HEK293 (cell line): Measurements from ENCODE around the gene TIGAR.

Source experiments
- CTCF ChIA-PET: fragments of 350-600 bp; formaldehyde crosslinking; extraction: SDS; loops from one replicate; lab custom pipeline; 2021; ENCODE audit warnings: antibody characterized with exemption; lab: Yijun Ruan, JAX
- POLR2A ChIA-PET: fragments of 300-600 bp; formaldehyde crosslinking; extraction: SDS; loops from one replicate; lab custom pipeline; 2020; ENCODE audit warnings: antibody characterized with exemption, inconsistent platforms; lab: Yijun Ruan, JAX
- H3K27ac ChIP-seq: fragments of 200-500 bp; sonication (Bioruptor generic); 2 replicates; pipeline ENCODE4 v1.5.1; 2014; ENCODE audit warnings: low read depth, low read length, control low read depth, inconsistent platforms; ENCODE audit errors: extremely low read depth
- H3K36me3 ChIP-seq, 2 experiments: fragments of 200-500 bp in 1 of 2; sonication (Bioruptor generic) in 1 of 2; 1 replicate in 1 of 2; 2 replicates in 1 of 2; pipeline ENCODE4 v1.5.1; 2014 to 2017; ENCODE audit warnings: inconsistent platforms in 2 of 2, low read length in 2 of 2; ENCODE audit not compliant: control insufficient read depth in 2 of 2, insufficient read depth in 1 of 2
- H3K4me1 ChIP-seq: fragments of 200-500 bp; sonication (Bioruptor generic); 2 replicates; pipeline ENCODE4 v1.5.1; 2014; ENCODE audit warnings: mild to moderate bottlenecking, low read length, inconsistent platforms; ENCODE audit not compliant: control insufficient read depth, insufficient read depth
- H3K4me3 ChIP-seq: 2 replicates; pipeline ENCODE4 v1.5.1; 2011; ENCODE audit warnings: low read depth, mild to moderate bottlenecking, control low read depth, low read length, moderate library complexity
- H3K9me3 ChIP-seq: fragments of 200-500 bp; sonication (Bioruptor generic); 2 replicates; pipeline ENCODE4 v1.5.1; 2014; ENCODE audit warnings: low read depth, low read length, inconsistent platforms; ENCODE audit not compliant: control insufficient read depth, insufficient read depth
- GLIS2 ChIP-seq: fragments of 450-650 bp; formaldehyde crosslinking; IDR thresholded peaks from 2 replicates; pipeline ENCODE4 v1.5.1; 2016; ENCODE audit warnings: missing biosample characterization, missing genetic modification characterization
- ZBTB17 ChIP-seq: fragments of 450-650 bp; formaldehyde crosslinking; IDR thresholded peaks from 2 replicates; pipeline ENCODE4 v1.5.1; 2016; ENCODE audit warnings: missing biosample characterization, missing genetic modification characterization
- ZFP37 ChIP-seq: fragments of 450-650 bp; formaldehyde crosslinking; IDR thresholded peaks from 2 replicates; pipeline ENCODE4 v1.5.1; 2016; ENCODE audit warnings: missing biosample characterization, missing genetic modification characterization
- ZNF10 ChIP-seq: fragments of 450-650 bp; formaldehyde crosslinking; IDR thresholded peaks from 2 replicates; pipeline ENCODE4 v1.5.1; 2017; ENCODE audit warnings: missing biosample characterization, missing genetic modification characterization
- ZNF157 ChIP-seq: fragments of 450-650 bp; formaldehyde crosslinking; IDR thresholded peaks from 2 replicates; pipeline ENCODE4 v1.5.1; 2016; ENCODE audit warnings: missing biosample characterization, missing genetic modification characterization
- ZNF211 ChIP-seq: fragments of 450-650 bp; formaldehyde crosslinking; IDR thresholded peaks from 2 replicates; pipeline ENCODE4 v1.5.1; 2016; ENCODE audit warnings: low read depth, missing biosample characterization, missing genetic modification characterization
- ZNF214 ChIP-seq: fragments of 450-650 bp; formaldehyde crosslinking; IDR thresholded peaks from 2 replicates; pipeline ENCODE4 v1.5.1; 2017; ENCODE audit warnings: missing biosample characterization, mild to moderate bottlenecking, missing genetic modification characterization, borderline replicate concordance
- ZNF311 ChIP-seq: fragments of 450-650 bp; formaldehyde crosslinking; IDR thresholded peaks from 2 replicates; pipeline ENCODE4 v1.5.1; 2017; ENCODE audit warnings: missing biosample characterization, missing genetic modification characterization, borderline replicate concordance
- ZNF335 ChIP-seq: fragments of 450-650 bp; formaldehyde crosslinking; conservative IDR thresholded peaks from 2 replicates; pipeline ENCODE4 v1.5.1; 2016; ENCODE audit warnings: missing biosample characterization, missing genetic modification characterization
- ZNF341 ChIP-seq: fragments of 450-650 bp; formaldehyde crosslinking; IDR thresholded peaks from 2 replicates; pipeline ENCODE4; 2016; ENCODE audit warnings: low read depth, missing biosample characterization, missing genetic modification characterization
- ZNF549 ChIP-seq: fragments of 450-650 bp; IDR thresholded peaks from 2 replicates; pipeline ENCODE4 v1.5.1; 2018; ENCODE audit warnings: missing biosample characterization, missing genetic modification characterization, mild to moderate bottlenecking, inconsistent platforms, moderate library complexity
- ZNF664 ChIP-seq: fragments of 450-650 bp; formaldehyde crosslinking; IDR thresholded peaks from 2 replicates; pipeline ENCODE4 v1.5.1; 2016; ENCODE audit warnings: missing biosample characterization, missing genetic modification characterization
- TF ChIP-seq, protein P1 (sequence below): fragments of 450-650 bp; formaldehyde crosslinking; IDR thresholded peaks from 2 replicates; pipeline ENCODE4 v1.5.1; 2016; ENCODE audit warnings: missing biosample characterization, missing genetic modification characterization
- TF ChIP-seq, protein P2 (sequence below): fragments of 450-650 bp; formaldehyde crosslinking; IDR thresholded peaks from 2 replicates; pipeline ENCODE4 v1.5.1; 2016; ENCODE audit warnings: missing biosample characterization, missing genetic modification characterization
- TF ChIP-seq, protein P3 (sequence below): fragments of 450-650 bp; formaldehyde crosslinking; IDR thresholded peaks from 2 replicates; pipeline ENCODE4 v1.5.1; 2017; ENCODE audit warnings: missing biosample characterization, missing genetic modification characterization
- TF ChIP-seq, protein P4 (sequence below): IDR thresholded peaks from 2 replicates; pipeline ENCODE4 v1.6.1; 2011; ENCODE audit warnings: mild to moderate bottlenecking, low read depth, low read length, borderline replicate concordance
- TF ChIP-seq, protein P5 (sequence below): fragments of 450-650 bp; formaldehyde crosslinking; IDR thresholded peaks from 2 replicates; pipeline ENCODE4 v1.5.1; 2016; ENCODE audit warnings: missing biosample characterization, missing genetic modification characterization, low read depth
- TF ChIP-seq, protein P6 (sequence below): fragments of 450-650 bp; formaldehyde crosslinking; IDR thresholded peaks from 2 replicates; pipeline ENCODE4 v1.5.1; 2016; ENCODE audit warnings: missing biosample characterization, missing genetic modification characterization

Gene TIGAR

DNA sequence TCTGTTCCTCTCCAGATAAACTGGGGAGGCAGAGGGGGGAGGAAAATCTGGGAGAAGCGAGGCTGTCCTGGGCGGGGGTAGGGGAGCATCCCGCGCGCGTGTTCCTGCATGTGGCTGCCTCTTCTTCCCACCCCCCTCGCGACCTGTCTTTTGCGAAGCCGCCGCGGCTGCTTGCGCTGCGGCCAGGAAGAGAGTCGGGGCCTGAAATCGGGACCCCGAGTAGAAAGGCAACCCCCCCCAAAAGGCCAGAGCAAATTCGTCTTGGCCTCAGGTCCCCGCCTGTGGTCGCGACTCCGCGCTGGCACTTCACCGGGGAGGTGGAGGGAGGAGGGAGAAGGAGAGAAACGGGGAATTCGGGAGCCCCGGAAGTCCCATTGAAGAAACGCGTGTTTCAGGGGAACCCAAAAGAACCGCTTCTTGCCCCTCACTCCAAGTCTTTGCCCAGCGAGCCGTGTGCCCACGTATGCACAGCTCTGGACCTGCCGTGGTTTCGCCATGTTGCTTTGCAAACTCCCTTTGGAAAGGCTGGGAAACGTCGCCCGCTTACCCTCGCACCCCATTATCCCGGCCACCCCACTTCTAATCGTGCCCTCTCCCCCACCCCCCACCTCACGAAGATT lies 46.5 kb upstream of the TIGAR start (continued):
- TF ChIP-seq, protein P1, sequence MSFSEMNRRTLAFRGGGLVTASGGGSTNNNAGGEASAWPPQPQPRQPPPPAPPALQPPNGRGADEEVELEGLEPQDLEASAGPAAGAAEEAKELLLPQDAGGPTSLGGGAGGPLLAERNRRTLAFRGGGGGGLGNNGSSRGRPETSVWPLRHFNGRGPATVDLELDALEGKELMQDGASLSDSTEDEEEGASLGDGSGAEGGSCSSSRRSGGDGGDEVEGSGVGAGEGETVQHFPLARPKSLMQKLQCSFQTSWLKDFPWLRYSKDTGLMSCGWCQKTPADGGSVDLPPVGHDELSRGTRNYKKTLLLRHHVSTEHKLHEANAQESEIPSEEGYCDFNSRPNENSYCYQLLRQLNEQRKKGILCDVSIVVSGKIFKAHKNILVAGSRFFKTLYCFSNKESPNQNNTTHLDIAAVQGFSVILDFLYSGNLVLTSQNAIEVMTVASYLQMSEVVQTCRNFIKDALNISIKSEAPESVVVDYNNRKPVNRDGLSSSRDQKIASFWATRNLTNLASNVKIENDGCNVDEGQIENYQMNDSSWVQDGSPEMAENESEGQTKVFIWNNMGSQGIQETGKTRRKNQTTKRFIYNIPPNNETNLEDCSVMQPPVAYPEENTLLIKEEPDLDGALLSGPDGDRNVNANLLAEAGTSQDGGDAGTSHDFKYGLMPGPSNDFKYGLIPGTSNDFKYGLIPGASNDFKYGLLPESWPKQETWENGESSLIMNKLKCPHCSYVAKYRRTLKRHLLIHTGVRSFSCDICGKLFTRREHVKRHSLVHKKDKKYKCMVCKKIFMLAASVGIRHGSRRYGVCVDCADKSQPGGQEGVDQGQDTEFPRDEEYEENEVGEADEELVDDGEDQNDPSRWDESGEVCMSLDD, result peak; percentile 66
- TF ChIP-seq, protein P2, sequence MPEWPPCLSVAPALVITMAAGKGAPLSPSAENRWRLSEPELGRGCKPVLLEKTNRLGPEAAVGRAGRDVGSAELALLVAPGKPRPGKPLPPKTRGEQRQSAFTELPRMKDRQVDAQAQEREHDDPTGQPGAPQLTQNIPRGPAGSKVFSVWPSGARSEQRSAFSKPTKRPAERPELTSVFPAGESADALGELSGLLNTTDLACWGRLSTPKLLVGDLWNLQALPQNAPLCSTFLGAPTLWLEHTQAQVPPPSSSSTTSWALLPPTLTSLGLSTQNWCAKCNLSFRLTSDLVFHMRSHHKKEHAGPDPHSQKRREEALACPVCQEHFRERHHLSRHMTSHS (tag by site-specific recombination), result no peak
- TF ChIP-seq ZFP37 (tag by site-specific recombination) (peak; percentile 62; the same call in 1 of the 2 replicates), ZBTB17 (tag by site-specific recombination) (no peak), ZNF341 (tag by site-specific recombination) (peak; percentile 47)
- TF ChIP-seq, protein P3, sequence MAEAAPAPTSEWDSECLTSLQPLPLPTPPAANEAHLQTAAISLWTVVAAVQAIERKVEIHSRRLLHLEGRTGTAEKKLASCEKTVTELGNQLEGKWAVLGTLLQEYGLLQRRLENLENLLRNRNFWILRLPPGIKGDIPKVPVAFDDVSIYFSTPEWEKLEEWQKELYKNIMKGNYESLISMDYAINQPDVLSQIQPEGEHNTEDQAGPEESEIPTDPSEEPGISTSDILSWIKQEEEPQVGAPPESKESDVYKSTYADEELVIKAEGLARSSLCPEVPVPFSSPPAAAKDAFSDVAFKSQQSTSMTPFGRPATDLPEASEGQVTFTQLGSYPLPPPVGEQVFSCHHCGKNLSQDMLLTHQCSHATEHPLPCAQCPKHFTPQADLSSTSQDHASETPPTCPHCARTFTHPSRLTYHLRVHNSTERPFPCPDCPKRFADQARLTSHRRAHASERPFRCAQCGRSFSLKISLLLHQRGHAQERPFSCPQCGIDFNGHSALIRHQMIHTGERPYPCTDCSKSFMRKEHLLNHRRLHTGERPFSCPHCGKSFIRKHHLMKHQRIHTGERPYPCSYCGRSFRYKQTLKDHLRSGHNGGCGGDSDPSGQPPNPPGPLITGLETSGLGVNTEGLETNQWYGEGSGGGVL (tag by site-specific recombination), result peak; percentile 26
- TF ChIP-seq, all 188 proteins: peak for 11

DNA sequence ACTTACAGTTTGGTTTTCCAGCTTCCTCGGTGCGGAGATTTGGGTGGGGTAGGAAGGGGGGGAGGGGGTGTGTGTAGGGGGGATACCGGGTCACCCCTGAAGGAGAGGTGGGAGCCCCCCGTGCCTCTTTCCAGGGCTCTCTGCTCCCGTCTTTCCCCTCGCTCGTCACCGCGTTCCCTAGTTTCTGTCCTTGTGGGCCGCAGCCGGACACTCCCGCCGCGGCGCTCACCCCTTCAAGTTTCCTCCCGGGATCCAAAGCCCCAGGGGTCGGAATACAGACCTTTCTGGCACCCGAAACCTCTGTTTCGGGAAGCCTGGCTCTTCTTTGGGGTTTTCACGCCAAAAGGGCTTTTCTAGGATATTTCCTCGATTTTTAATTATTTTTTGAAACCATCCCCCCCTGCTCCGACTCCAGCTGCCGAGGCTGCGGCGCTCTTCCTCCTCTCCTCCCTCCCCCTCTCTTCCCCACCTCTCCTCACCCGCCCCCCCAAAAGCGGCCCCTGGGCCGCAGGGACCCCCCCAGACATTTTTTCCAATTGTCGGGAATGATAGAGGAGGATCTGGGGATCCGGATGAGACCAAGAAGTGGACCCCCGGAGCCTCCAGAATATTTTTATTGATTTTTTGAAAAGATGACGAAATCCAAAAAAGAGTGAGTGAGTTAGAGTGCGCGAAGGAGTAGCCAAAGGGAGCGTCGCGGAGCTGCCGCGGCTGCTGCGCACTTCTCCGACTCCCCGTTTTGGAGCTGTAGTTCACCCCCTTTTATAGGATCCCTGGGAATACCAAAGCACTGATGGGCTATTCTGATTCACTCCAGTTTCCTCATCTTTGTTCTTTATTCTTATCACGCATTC lies 45.8 kb upstream of the TIGAR start:
- Histone ChIP-seq H3K9me3 (no peaks in the 10 kb centered on the region), H3K36me3 (peaks cover 17 to 42% of the 10 kb centered on the region in 2 experiments), H3K27ac (peak overlapping the region; percentile 48; the same call in 1 of the 2 replicates), H3K4me3 (peak overlapping the region; percentile 67), H3K4me1 (peaks cover 26% of the 10 kb centered on the region)
- CTCF ChIA-PET, result interaction anchor here (0.7 to 4.4 kb wide), 12 partner anchors 110 to 390 kb away, joined by 3 to 86 read pairs (median 18); no protein-coding TSS in a partner anchor
- POLR2A ChIA-PET, result interaction anchor here (0.7 to 1.4 kb wide), 2 partner anchors 110 to 355 kb away, joined by 9 to 10 read pairs; no protein-coding TSS in a partner anchor
- TF ChIP-seq, protein P4, sequence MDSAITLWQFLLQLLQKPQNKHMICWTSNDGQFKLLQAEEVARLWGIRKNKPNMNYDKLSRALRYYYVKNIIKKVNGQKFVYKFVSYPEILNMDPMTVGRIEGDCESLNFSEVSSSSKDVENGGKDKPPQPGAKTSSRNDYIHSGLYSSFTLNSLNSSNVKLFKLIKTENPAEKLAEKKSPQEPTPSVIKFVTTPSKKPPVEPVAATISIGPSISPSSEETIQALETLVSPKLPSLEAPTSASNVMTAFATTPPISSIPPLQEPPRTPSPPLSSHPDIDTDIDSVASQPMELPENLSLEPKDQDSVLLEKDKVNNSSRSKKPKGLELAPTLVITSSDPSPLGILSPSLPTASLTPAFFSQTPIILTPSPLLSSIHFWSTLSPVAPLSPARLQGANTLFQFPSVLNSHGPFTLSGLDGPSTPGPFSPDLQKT, result no peak
- TF ChIP-seq, protein P5, sequence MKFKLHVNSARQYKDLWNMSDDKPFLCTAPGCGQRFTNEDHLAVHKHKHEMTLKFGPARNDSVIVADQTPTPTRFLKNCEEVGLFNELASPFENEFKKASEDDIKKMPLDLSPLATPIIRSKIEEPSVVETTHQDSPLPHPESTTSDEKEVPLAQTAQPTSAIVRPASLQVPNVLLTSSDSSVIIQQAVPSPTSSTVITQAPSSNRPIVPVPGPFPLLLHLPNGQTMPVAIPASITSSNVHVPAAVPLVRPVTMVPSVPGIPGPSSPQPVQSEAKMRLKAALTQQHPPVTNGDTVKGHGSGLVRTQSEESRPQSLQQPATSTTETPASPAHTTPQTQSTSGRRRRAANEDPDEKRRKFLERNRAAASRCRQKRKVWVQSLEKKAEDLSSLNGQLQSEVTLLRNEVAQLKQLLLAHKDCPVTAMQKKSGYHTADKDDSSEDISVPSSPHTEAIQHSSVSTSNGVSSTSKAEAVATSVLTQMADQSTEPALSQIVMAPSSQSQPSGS (tag by site-specific recombination), result peak; percentile 50; the same call in 1 of the 2 replicates
- TF ChIP-seq ZNF211, result no peak
- TF ChIP-seq ZNF10 (tag by site-specific recombination), result no peak
- no peak for TF ChIP-seq ZNF311
- TF ChIP-seq ZNF214 (tag by site-specific recombination), result no peak
- no peak for TF ChIP-seq ZNF549 (tag by site-specific recombination)
- TF ChIP-seq, protein P6, sequence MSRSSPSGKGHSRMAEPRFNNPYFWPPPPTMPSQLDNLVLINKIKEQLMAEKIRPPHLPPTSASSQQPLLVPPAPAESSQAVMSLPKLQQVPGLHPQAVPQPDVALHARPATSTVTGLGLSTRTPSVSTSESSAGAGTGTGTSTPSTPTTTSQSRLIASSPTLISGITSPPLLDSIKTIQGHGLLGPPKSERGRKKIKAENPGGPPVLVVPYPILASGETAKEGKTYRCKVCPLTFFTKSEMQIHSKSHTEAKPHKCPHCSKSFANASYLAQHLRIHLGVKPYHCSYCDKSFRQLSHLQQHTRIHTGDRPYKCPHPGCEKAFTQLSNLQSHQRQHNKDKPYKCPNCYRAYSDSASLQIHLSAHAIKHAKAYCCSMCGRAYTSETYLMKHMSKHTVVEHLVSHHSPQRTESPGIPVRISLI (tag by site-specific recombination), result no peak; the same call in 1 of the 2 replicates
- no peak for TF ChIP-seq ZNF335 (tag by site-specific recombination)
- TF ChIP-seq GLIS2 (tag by site-specific recombination), result peak; percentile 73
- no peak for TF ChIP-seq ZNF664
- TF ChIP-seq ZNF157 (tag by site-specific recombination), result no peak
